Measurements from ENCODE around the gene AMFR.

AMFR gene

GRCh38 chr16:56324406-56324805 is 100.9 kb downstream of the AMFR start:
- no peak for DNase-seq (ENCODE audit: low read depth)
- H3K4me3 ChIP-seq (ENCODE audit: control insufficient read depth, low read depth, low read length) = no peak overlapping the region
- TF ChIP-seq CTCF (conservative IDR thresholded peaks at IDR 0.05; ENCODE audit: control insufficient read depth, insufficient read depth, low read depth, low read length) = no peak

DNA sequence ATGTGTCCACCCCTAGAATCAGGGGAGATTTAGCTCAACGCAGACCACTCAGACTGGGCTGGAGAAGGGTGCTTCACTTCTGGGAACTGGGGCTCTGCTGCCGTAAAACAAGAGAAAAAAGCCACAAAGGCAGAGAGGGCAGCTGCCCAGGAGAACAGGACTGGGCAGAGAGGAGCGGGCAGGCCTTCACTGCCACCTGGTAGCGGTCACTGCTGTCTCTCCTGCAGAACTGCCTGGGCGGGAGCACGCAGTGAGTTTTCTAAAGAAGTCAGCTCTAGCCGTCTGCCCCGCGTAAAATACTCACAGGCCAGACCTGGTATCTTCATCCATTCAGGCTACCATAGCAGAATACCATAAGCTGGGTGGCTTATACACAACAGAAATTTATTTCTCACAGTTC is 103.8 kb downstream of the AMFR start:
- TF ChIP-seq CTCF (conservative IDR thresholded peaks at IDR 0.05; ENCODE audit: control insufficient read depth, insufficient read depth, low read depth, low read length) = no peak
- no peak overlapping the region for H3K4me3 ChIP-seq (ENCODE audit: control insufficient read depth, low read depth, low read length)
- DNase-seq (ENCODE audit: low read depth) = no peak

GRCh38 chr16:56320811-56321558 is 104.4 kb downstream of the AMFR start:
- no peak for TF ChIP-seq CTCF (conservative IDR thresholded peaks at IDR 0.05; ENCODE audit: control insufficient read depth, insufficient read depth, low read depth, low read length)
- no peak overlapping the region for H3K4me3 ChIP-seq (ENCODE audit: control insufficient read depth, low read depth, low read length)
- peak; percentile 14 for DNase-seq (ENCODE audit: low read depth)

GRCh38 chr16:56320056-56320455 is 105.3 kb downstream of the AMFR start:
- no peak for TF ChIP-seq CTCF (conservative IDR thresholded peaks at IDR 0.05; ENCODE audit: control insufficient read depth, insufficient read depth, low read depth, low read length)
- DNase-seq (ENCODE audit: low read depth) = no peak
- no peak overlapping the region for H3K4me3 ChIP-seq (ENCODE audit: control insufficient read depth, low read depth, low read length)

- DNase-seq (ENCODE audit: low read depth) = no peak
- TF ChIP-seq CTCF (conservative IDR thresholded peaks at IDR 0.05; ENCODE audit: control insufficient read depth, insufficient read depth, low read depth, low read length) = no peak
- H3K4me3 ChIP-seq (ENCODE audit: control insufficient read depth, low read depth, low read length) = no peak overlapping the region
These were observed 106.0 kb downstream of the AMFR start for GRCh38 chr16:56319376-56319775.

- no peak overlapping the region for H3K4me3 ChIP-seq (ENCODE audit: control insufficient read depth, low read depth, low read length)
- no peak for TF ChIP-seq CTCF (conservative IDR thresholded peaks at IDR 0.05; ENCODE audit: control insufficient read depth, insufficient read depth, low read depth, low read length)
- DNase-seq (ENCODE audit: low read depth) = no peak
These were observed 106.6 kb downstream of the AMFR start for GRCh38 chr16:56318827-56319140.

All from fibroblast of mammary gland (primary cell).